GM10248 (cell line): ENCODE measurements around the gene DGKG.

Source experiments
- CTCF ChIA-PET: fragments of 300-600 bp; sonication (Branson Sonifier 250); formaldehyde crosslinking; extraction: SDS; loops from one replicate; lab custom pipeline; 2021; ENCODE audit warnings: antibody characterized with exemption; lab: Yijun Ruan, JAX
- POLR2A ChIA-PET: fragments of 350-650 bp; sonication (Branson Sonifier 250); formaldehyde crosslinking; extraction: SDS; loops from one replicate; lab custom pipeline; 2020; ENCODE audit warnings: antibody characterized with exemption; lab: Yijun Ruan, JAX
- DNase-seq: peaks from one replicate; pipeline ENCODE4 v3.0.0; 2012; ENCODE audit errors: extremely low spot score
- TF ChIP-seq, protein P1 (sequence below): IDR thresholded peaks from 2 replicates; pipeline ENCODE4 v1.5.1; 2012; ENCODE audit warnings: mild to moderate bottlenecking, low read depth; ENCODE audit errors: extremely low read depth, missing control alignments, control extremely low read depth

The DGKG gene

GRCh38 chr3:186259612-186260383 is 102.2 kb downstream of the DGKG start:
- TF ChIP-seq, protein P1, sequence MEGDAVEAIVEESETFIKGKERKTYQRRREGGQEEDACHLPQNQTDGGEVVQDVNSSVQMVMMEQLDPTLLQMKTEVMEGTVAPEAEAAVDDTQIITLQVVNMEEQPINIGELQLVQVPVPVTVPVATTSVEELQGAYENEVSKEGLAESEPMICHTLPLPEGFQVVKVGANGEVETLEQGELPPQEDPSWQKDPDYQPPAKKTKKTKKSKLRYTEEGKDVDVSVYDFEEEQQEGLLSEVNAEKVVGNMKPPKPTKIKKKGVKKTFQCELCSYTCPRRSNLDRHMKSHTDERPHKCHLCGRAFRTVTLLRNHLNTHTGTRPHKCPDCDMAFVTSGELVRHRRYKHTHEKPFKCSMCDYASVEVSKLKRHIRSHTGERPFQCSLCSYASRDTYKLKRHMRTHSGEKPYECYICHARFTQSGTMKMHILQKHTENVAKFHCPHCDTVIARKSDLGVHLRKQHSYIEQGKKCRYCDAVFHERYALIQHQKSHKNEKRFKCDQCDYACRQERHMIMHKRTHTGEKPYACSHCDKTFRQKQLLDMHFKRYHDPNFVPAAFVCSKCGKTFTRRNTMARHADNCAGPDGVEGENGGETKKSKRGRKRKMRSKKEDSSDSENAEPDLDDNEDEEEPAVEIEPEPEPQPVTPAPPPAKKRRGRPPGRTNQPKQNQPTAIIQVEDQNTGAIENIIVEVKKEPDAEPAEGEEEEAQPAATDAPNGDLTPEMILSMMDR = peak; percentile 97
- DNase-seq = peak; percentile 86
- POLR2A ChIA-PET = interaction anchor here (0.6 kb wide), 2 partner anchors 41 to 528 kb away, joined by 4 to 8 read pairs; no protein-coding TSS in a partner anchor
- CTCF ChIA-PET = interaction anchor here (0.6 to 11.8 kb wide), 52 partner anchors 8 to 356 kb away, joined by 3 to 356 read pairs (median 4); partner anchors contain the start of gene CRYGS

GRCh38 chr3:186258968-186259367 is 103.1 kb downstream of the DGKG start:
- ChIA-PET POLR2A (interaction anchor here (0.6 kb wide), 3 partner anchors 40 to 700 kb away, joined by 4 to 8 read pairs (median 5); no protein-coding TSS in a partner anchor), CTCF (interaction anchor here (0.7 to 11.8 kb wide), 42 partner anchors 9 to 357 kb away, joined by 3 to 356 read pairs (median 6); partner anchors contain the start of gene CRYGS)
- no peak for DNase-seq

DNA sequence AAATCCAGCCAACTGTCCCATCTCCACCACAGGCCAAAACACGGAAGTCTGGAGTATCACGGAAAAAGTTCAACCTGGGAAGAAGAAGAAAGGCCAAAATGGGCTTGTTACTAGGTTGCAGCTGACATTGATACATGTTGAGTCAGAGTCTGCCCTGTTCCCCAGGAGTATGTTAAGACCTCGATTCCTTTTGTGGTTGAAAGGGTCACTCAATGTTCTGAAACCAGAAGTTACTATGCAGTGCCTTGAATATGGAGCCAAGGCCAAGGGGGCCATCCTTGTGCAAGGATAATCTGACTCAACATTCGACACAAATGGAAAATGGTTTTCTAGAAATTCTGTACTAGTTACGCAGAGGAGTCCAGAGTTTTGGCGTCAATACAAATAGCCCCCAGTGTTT is 104.2 kb downstream of the DGKG start:
- CTCF ChIA-PET = interaction anchor here (1.0 to 11.8 kb wide), 14 partner anchors 8 to 358 kb away, joined by 3 to 356 read pairs (median 12); partner anchors contain the start of gene CRYGS
- TF ChIP-seq, protein P1 = no peak
- POLR2A ChIA-PET = no interaction called here
- no peak for DNase-seq

More at GRCh38 chr3:186258968-186259367, 103.1 kb downstream of the DGKG start:
- TF ChIP-seq, protein P1 = no peak

GRCh38 chr3:186255703-186256331 is 106.2 kb downstream of the DGKG start:
- TF ChIP-seq, protein P1 = peak; percentile 51
- POLR2A ChIA-PET = no interaction called here

DNA sequence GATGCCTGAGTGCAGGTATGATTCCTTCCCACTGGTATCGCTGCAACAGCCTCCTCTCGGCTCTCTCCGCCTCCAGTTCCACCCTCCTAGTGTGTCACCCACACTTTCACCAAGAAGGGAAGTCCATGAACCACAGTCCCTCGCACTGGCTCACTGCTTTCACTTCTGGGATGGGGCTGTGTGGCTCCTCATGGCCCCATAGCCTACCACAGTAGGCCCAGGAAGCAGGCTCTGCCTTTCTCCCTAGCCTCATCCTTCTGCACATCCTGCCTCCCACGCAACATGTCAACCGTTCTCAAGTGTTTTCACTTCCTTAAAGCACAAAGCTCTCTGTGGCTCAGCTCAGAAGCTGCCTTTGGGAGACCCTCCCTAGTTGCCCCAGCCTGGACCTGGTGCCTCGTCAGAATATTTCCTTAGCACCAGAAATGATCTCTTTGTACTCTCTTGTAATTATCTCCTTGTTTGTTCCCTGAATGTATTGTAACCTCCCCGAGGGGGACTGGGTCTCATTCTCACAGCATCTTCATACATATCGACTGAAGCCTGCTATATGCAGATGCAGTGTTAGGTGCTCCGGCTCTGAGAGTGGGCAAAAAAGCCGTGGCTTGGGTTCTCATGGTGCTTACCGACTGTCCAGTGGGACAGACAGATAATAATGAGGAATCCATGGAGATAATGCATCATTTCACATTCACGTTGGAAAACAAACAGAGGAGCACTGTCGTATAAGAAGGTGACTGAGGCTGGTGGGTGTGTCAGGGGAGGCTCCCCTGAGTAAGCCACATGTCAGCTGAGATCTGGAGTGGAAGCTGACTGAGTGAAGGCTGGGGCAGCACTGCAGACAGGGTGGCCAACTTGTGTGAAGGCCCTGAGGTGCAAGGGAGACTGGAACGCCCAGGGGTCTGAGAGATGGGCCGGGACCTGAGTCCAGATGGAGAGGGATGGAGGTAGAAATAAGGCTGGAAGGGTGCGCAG is 107.1 kb downstream of the DGKG start:
- peak; percentile 69 for DNase-seq
- ChIA-PET CTCF (interaction anchor here (0.6 to 11.8 kb wide), 18 partner anchors 9 to 537 kb away, joined by 3 to 356 read pairs (median 8); partner anchors contain the start of genes CRYGS and TBCCD1), POLR2A (interaction anchor here (0.5 to 1.0 kb wide), 2 partner anchors 109 to 315 kb away, joined by 3 to 6 read pairs; partner anchors contain the start of gene DNAJB11)
- TF ChIP-seq, protein P1 = no peak

More at GRCh38 chr3:186255703-186256331, 106.2 kb downstream of the DGKG start:
- DNase-seq = peak; percentile 67
- CTCF ChIA-PET = interaction anchor here (0.5 to 11.8 kb wide), 22 partner anchors 9 to 536 kb away, joined by 3 to 356 read pairs (median 4); partner anchors contain the start of genes CRYGS and TBCCD1
